GM12872 (cell line): ENCODE results near the gene KCNK7.

ENCODE experiments used
- TF ChIP-seq, protein P1 (sequence below): IDR thresholded peaks from 3 replicates; pipeline ENCODE4 v1.5.1; 2011; ENCODE audit warnings: low read depth, mild to moderate bottlenecking, low read length, moderate library complexity; ENCODE audit not compliant: insufficient read depth

The KCNK7 gene

DNA sequence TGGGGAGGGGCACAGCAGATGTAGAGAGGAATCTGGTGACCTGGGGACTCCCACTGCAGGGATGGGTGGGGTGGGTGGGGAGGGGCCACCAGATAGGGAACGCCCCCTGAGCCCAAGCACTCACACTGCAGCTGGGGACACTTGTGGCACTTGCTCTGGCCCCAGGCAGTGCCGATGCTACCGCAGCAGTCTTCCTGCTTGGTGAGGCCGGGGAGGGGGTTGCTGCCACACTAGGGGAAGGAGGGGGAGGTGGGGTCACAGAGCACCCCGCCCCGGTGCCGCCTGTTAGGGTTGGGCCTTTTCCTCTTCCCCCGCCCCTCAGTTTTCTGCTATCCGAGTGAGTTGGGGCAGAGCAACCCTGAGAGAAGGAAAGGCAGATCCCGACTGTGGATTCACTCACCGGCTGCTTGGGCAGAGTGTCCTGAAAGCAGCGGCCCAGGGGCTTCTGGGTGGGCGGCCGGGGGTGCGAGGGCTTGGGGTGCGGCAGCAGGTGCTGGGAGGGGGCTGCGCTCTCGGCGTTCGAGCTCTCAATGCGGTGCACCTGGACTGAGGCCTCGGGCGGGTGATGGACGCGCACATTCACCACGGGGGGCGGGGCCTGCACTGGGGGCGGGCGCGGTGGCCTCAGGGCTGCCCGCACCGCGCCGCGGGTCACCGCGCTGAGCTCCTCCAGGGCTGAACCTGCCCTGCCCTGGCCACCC lies 42.1 kb downstream of the KCNK7 start:
- TF ChIP-seq, protein P1, sequence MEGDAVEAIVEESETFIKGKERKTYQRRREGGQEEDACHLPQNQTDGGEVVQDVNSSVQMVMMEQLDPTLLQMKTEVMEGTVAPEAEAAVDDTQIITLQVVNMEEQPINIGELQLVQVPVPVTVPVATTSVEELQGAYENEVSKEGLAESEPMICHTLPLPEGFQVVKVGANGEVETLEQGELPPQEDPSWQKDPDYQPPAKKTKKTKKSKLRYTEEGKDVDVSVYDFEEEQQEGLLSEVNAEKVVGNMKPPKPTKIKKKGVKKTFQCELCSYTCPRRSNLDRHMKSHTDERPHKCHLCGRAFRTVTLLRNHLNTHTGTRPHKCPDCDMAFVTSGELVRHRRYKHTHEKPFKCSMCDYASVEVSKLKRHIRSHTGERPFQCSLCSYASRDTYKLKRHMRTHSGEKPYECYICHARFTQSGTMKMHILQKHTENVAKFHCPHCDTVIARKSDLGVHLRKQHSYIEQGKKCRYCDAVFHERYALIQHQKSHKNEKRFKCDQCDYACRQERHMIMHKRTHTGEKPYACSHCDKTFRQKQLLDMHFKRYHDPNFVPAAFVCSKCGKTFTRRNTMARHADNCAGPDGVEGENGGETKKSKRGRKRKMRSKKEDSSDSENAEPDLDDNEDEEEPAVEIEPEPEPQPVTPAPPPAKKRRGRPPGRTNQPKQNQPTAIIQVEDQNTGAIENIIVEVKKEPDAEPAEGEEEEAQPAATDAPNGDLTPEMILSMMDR = no peak

DNA sequence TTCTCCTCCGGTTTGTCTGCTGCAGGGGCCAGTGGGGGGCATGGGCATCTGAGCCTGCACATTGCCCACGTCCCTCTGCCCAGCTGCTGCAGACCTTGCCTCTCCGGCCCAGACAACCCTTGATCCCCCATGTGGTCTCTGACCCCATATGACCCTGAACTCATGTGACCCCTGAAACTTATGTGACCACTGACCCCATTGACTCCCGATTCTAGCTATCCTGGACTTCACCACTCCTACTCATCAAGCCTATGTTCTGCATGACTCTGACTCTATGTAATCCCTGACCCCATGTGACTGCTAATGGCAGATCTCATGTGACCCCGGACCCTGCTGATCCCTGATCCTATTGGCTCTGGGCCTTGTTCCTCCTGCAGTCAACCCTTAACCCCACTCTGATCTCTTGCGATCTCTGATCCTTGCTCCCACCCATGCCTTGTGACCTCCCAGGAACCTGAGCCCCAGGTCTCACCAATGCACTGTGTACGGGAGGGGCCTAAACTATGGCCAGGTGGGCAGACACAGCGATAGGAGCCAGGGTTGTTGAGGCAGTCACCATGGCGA lies 43.1 kb downstream of the KCNK7 start:
- TF ChIP-seq, protein P1 = no peak

DNA sequence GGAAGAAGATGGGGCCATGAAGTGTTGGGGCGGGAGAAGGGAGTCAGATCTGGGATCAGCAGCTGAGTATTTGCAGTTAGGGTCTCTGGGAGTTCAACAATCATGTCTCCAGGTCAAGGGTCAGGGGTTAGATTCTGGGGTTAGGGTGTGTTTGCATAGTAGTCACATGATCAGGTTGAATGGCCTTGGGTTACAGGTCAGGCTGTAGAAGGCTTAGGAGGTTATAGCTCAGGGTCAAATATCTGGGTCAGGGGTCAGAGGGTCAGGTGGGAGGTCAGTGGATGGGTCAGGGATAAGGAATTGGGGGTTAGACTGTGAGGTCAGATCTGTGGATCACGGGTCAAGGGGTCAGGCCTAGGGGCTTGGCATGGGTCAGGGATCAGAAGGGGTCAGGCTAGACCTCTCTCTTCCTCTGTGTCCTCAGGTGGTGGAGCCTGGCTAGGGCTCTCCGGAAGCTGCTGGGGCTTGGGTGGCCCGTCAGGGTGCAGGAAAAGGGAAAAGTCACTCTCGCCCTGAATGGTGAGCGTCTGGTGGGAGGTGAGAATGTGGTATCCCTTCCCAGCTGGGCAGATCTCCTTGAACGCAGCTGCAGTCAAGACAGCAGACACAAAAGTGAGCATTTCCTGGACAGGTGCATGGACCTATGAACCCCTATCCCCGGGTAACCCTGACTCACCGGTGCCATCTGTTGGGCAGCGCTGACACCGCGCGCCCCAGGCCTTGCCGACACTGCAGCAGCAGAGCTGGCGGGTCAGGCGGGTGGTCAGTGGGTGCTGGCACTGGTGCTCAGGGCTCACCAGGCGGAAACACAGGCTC lies 43.8 kb downstream of the KCNK7 start:
- TF ChIP-seq, protein P1 = peak; percentile 92

DNA sequence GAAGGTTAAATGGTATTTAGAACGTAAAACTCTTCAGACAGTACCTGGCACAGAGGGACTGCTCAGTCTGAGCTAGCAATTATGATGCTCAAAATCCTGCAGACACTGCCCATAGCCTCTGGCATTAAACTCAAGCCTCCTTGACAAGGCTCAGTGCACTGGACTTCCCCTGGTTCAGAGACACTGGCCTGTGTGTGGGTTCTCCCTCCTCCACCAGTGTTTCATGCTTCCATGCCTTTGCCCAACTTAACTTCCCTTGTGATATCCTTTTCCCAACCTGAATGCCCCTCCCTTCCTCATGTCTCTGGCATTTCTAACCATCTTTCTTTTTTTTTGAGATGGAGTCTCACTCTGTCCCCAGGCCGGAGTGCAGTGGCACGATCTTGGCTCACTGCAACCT lies 46.5 kb downstream of the KCNK7 start:
- TF ChIP-seq, protein P1 = no peak

DNA sequence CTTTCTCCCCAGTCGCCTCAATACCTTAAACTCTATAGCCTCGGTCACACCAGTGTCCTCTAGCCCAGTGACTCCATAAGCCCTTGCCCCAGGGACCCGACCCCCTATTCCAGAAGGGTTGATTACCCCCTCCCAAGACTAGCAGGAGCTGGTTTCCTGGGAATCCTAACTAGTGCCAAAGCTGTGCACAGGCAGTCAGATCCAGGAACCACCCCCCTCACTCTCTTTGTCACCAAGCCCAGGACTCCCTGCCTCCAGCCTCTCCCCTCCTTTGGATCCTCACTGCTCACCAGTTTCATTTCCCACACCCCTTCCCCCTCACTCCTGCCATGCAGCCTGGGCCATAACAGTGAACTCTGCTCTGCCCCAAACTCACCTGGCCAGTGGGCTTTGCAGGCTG lies 47.2 kb downstream of the KCNK7 start:
- TF ChIP-seq, protein P1 = no peak

DNA sequence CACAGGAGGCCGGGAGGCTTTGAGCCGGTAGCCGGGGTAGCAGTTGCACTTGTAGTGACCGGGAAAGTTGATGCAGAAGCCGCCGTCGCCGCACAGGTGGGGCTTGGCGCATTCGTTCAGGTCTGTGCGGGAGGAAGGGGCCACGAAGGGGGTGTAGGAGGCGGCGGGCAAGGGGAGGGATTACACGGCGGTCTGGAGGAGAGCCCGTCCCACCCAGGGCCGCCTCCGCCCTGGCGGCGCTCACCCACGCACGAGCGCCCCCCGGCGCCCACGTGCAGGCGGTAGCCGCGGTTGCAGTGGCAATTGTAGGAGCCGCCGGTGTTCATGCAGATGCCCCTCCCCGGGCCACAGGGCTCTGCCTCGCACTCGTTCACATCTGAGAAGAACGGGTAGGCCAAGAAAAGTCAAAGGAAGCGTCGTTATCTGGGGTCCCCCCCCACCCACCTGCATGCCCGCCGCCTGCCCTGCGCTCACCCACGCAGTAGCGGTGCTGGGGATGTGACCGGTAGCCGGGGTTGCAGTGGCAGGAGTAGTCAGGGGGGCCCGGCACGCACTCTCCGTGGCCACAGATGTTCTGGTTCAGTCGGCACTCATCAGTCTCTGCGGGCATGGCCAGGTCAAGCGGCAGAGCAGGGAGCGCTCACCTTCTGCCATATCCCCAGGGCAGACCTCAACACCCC lies 48.0 kb downstream of the KCNK7 start:
- TF ChIP-seq, protein P1 = no peak
